GM19452 (cell line): ENCODE results near the gene INO80B.
"Not testable (repeated sequence)": the region's sequence is repeated elsewhere in the genome, so short reads cannot be mapped to it uniquely, and the experiment has no call there.

Source experiments
- ATAC-seq: cut with Tn5 transposase; IDR thresholded peaks from one replicate; pipeline ENCODE4 v1.9.1; 2021; ENCODE audit not compliant: unreplicated experiment

INO80B gene

GRCh38 chr2:74447230-74447999 lies 7.5 kb upstream of the INO80B start:
- no peak for ATAC-seq

- no peak for ATAC-seq
Observed at GRCh38 chr2:74448771-74449170, 6.1 kb upstream of the INO80B start.

GRCh38 chr2:74450570-74451190 lies 4.2 kb upstream of the INO80B start:
- ATAC-seq: no peak

- no peak for ATAC-seq
Observed at GRCh38 chr2:74457129-74457548, 2.3 kb downstream of the INO80B start.

GRCh38 chr2:74457549-74458131 lies 2.8 kb downstream of the INO80B start:
- peak; percentile 28 for ATAC-seq

GRCh38 chr2:74458132-74458937 lies 3.4 kb downstream of the INO80B start, which contains the start of gene WBP1:
TSS of gene WBP1 (plus strand) at chr2:74458438. CDS start at chr2:74458603, 165 bp downstream.
- peak; percentile 79 for ATAC-seq

- no peak for ATAC-seq
Observed at GRCh38 chr2:74458938-74459363, 4.1 kb downstream of the INO80B start.

- ATAC-seq: not testable (repeated sequence)
Observed at GRCh38 chr2:74459503-74460118, 4.7 kb downstream of the INO80B start.

GRCh38 chr2:74460187-74460586 lies 5.3 kb downstream of the INO80B start:
- ATAC-seq: not testable (repeated sequence)

GRCh38 chr2:74461187-74462053 lies 6.5 kb downstream of the INO80B start:
- ATAC-seq: no peak

- ATAC-seq: no peak
Observed at GRCh38 chr2:74462054-74462785, 7.3 kb downstream of the INO80B start.

- no peak for ATAC-seq
Observed at GRCh38 chr2:74462786-74463105, 7.9 kb downstream of the INO80B start.

- no peak for ATAC-seq
Observed at GRCh38 chr2:74464406-74464805, 9.5 kb downstream of the INO80B start.

GRCh38 chr2:74470742-74471141 lies 15.9 kb downstream of the INO80B start:
- not testable (repeated sequence) for ATAC-seq

GRCh38 chr2:74471332-74472065 lies 16.6 kb downstream of the INO80B start:
- no peak for ATAC-seq

GRCh38 chr2:74472086-74472944 lies 17.4 kb downstream of the INO80B start, which contains the start of gene MRPL53:
TSS of gene MRPL53 (minus strand) at chr2:74472680. CDS start at chr2:74472660, 20 bp downstream.
- peak; percentile 82 for ATAC-seq

- ATAC-seq: no peak
Observed at GRCh38 chr2:74472945-74473258, 18.0 kb downstream of the INO80B start.

- no peak for ATAC-seq
Observed at GRCh38 chr2:74474481-74474880, 19.6 kb downstream of the INO80B start.
